ENCODE results near the gene UTS2B.

Gene UTS2B

DNA sequence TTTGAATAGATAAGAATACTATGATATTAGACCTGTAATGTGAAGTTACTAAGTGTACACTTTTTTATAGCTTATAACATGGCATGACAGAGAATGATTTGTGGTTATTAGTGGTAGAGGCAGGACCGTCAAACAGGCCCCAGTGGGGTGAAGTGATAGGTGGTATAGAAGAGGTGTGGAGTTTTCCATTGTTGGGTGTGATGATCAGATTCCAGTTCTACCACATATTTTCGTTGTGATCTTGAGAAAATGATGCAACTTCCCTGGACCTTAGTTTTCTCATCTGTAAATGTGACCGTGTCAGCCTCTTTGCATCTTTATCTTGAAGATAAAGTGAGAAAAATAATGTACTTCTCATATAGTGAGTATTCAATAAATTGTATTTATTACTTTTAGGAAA, 30.3 kb upstream of the UTS2B start:
- Mint-ChIP-seq H3K27ac (no peak overlapping the region), H3K4me1 (peaks cover 11% of the 10 kb centered on the region), H3K27me3 (no peaks in the 10 kb centered on the region), H3K36me3 (ENCODE audit: low read depth) (peaks cover 12% of the 10 kb centered on the region), H3K9me3 (peaks cover 5% of the 10 kb centered on the region), H3K4me3 (no peak overlapping the region)
- DNase-seq (no peak), ATAC-seq (no peak)

DNA sequence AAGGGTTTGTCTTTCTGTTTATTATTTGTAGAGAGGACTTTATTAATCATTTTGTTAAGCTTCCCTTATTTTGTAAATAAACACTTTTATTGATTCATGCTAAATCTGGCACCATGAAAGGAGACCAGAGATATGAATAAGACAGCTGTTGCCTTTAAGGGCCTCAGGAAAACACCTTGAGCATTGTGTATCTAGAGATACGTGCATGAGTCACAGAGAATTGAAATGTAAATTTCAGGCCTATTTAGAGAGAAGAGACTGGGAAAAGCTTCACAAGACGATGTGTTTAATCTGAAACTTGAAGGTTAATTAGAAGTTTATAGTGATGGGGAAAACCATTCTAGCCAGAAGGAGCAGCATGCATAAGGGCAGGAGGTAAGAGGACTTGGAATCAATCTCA, 28.6 kb upstream of the UTS2B start:
- DNase-seq = no peak
- H3K27ac Mint-ChIP-seq = peak overlapping the region; percentile 69
- no peak overlapping the region for H3K4me3 Mint-ChIP-seq
- H3K4me1 Mint-ChIP-seq = peaks cover 11% of the 10 kb centered on the region
- no peak for ATAC-seq
- peaks cover 9% of the 10 kb centered on the region for H3K36me3 Mint-ChIP-seq (ENCODE audit: low read depth)
- H3K9me3 Mint-ChIP-seq = peaks cover 5% of the 10 kb centered on the region
- H3K27me3 Mint-ChIP-seq = no peaks in the 10 kb centered on the region

DNA sequence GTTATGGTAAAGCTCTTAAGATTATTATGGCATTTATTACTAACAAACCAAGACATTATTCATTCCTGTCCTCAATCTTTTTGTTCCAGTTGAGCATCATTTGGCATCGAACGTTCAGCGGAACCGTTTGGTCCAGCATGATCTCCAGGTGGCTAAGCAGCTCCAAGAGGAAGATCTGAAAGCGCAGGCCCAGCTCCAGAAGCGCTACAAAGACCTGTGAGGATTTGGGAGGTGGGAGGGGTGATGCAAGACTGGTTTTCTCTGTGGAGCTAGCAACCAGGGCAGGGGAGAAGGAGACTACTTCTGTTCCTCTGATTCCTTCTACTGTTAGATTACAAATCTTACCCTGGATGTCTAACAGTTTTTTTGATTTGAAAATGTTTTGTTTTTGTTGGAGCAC, 27.6 kb upstream of the UTS2B start:
- Mint-ChIP-seq H3K9me3 (peaks cover 5% of the 10 kb centered on the region), H3K4me1 (peaks cover 11% of the 10 kb centered on the region), H3K4me3 (no peak overlapping the region), H3K36me3 (ENCODE audit: low read depth) (peaks cover 9% of the 10 kb centered on the region), H3K27me3 (no peaks in the 10 kb centered on the region), H3K27ac (no peak overlapping the region)
- DNase-seq = no peak
- ATAC-seq = no peak

DNA sequence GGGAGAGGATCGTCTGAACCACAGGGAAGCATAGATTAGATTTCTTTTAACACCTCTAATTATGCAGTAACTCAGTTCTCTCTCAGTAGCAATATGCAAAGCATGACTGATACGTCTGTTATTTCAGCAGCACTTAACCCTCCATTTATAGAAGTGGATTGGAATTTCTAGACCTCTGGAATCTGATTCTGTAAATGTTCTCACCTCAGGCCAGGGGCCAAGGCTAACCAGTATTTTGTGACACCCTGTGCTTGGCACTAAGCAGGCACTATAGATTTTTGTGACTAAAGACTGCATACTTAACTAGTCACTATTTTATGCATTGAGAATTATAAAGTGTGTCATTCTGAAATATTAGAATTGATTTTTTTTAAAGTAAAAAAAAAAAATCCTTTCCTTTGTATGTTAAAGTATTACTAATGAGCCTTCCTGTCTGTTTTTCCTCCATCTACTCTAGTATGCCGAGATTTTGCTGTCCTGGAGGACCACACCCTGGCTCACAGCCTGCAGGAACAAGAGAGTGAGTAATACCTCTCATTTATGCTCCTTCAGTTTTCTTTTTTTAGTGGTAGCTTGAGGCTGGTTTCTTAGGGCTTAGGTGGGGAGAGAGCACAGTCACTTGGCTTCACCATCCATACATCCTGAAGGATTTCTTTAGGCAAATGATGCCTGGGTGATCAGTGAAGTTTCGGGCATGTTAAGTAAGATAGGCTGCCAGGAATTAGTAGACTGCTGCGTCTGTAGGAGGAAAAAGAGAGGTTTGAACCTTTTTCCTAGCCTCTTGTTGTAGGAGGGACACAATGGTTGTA, 26.5 kb upstream of the UTS2B start:
- peaks cover 11% of the 10 kb centered on the region for H3K4me1 Mint-ChIP-seq
- DNase-seq (no peak), ATAC-seq (no peak)
- H3K9me3 Mint-ChIP-seq = peaks cover 5% of the 10 kb centered on the region
- no peak overlapping the region for H3K27ac Mint-ChIP-seq
- no peaks in the 10 kb centered on the region for H3K27me3 Mint-ChIP-seq
- H3K4me3 Mint-ChIP-seq = no peak overlapping the region
- H3K36me3 Mint-ChIP-seq (ENCODE audit: low read depth) = peaks cover 9% of the 10 kb centered on the region

DNA sequence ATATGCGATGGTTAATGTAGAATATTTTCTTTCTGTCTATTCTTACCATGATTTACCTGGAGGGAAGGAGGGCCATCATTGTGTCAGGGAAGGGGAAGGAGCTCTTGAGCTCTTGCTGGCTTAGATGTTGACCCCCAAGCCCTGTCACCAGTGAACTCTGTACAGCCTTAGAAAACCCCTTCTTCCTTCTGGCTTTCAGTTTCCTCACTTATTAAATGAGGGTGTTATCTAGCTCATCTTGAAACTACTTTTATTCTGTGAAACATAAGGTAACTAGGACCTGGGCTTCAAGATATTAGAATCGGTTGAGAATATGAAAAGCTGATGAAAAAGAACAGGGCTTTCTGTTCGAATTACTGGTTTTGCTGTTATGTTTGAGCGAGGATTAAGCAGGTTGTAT, 25.1 kb upstream of the UTS2B start:
- no peaks in the 10 kb centered on the region for H3K27me3 Mint-ChIP-seq
- DNase-seq (no peak), ATAC-seq (no peak)
- peaks cover 16% of the 10 kb centered on the region for H3K4me1 Mint-ChIP-seq
- H3K4me3 Mint-ChIP-seq = no peak overlapping the region
- H3K36me3 Mint-ChIP-seq (ENCODE audit: low read depth) = peaks cover 7% of the 10 kb centered on the region
- H3K27ac Mint-ChIP-seq = peak overlapping the region; percentile 53
- H3K9me3 Mint-ChIP-seq = peaks cover 5% of the 10 kb centered on the region

DNA sequence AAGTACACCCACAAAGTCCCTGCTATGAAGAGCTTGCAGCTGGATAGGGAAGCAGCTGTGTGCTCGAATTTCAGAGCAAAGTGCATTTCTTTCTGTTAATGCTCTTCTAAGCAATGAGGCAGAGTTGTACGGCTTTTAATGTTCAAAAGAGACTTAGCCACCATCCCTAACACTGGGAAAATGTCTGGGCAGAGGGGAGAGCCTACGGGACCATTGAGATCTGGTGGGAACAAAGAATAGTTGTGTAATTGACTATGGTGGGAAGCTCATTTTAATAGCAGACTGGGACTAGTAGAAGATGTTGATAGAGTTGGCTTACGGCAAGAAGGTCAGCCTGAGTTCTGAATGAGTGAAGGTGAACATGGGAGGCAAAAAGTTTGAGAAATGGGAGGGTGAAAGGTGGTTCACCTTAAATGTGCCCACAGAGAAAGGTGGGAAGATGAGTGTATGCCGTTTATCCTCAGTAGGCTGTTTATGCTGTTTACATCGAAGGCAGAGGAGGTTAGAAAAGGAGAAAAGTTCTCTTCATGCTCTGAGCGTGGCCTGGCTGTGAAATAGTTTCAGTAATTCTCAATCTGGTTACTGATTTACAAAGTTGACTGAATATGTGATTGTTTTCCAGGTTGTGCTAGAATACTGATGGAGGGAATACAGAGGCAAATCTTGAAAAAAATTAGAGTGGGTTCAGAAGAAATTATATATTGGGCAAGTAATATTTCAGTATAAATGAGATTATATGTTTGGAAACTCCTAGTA, 22.9 kb upstream of the UTS2B start:
- Mint-ChIP-seq H3K27me3 (no peaks in the 10 kb centered on the region), H3K27ac (no peak overlapping the region), H3K36me3 (ENCODE audit: low read depth) (no peaks in the 10 kb centered on the region), H3K9me3 (no peaks in the 10 kb centered on the region), H3K4me1 (peaks cover 9% of the 10 kb centered on the region), H3K4me3 (no peak overlapping the region)
- DNase-seq (no peak), ATAC-seq (no peak)

DNA sequence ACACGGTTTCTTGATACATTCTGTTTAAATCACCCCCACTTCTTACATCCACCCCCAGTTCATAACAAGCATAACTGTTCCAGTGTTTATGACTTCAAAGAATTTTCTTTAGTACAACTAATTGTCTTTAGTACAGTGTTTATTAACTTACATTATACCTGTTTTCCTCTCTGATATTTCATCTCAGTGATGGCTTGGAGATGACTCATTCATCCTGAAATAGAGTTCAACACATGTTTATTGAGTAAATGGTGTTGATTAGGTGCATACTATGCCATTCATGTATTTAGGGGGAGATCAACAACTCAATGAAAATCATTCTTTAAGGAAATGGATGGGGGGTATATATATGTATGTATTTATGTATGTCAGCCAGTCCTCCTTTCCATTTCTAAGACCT, 21.7 kb upstream of the UTS2B start:
- no peak for ATAC-seq
- DNase-seq = no peak
- Mint-ChIP-seq H3K27ac (no peak overlapping the region), H3K27me3 (no peaks in the 10 kb centered on the region), H3K4me3 (no peak overlapping the region), H3K9me3 (no peaks in the 10 kb centered on the region), H3K36me3 (ENCODE audit: low read depth) (no peaks in the 10 kb centered on the region), H3K4me1 (peaks cover 9% of the 10 kb centered on the region)

DNA sequence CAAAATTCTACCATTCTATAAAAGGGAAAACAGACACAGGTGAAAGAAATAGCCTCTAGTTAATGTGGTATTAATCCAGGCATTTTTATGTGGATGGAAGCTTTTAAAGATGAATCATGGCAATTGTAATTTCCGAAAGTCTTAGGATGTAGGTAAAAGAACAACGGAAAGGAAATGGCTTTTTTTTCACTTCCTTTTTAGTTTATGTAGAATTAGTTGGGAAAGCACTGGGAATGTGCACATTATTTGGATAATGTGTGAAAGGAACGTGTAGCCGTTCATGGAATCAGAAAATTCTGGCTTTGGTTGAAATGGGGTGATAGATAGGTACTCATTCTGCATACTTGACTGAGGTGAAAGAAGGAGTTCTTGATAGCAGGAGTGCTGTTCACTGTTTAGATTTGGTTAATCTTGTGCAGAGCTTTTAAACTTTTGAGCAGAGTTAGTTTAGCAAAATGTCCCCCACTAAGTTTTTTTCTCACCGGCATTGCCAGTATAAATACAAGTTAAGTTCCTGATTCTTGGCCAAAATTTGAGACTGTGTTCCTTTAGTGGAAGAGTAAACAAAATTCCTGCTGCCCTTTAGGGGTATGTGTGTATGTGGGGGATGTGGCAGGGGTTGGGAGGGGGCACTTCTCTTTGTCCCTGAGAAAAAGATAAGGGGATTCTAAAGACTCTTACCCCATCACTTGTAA, 20.2 kb upstream of the UTS2B start:
- Mint-ChIP-seq H3K27ac (no peak overlapping the region), H3K27me3 (no peaks in the 10 kb centered on the region)

DNA sequence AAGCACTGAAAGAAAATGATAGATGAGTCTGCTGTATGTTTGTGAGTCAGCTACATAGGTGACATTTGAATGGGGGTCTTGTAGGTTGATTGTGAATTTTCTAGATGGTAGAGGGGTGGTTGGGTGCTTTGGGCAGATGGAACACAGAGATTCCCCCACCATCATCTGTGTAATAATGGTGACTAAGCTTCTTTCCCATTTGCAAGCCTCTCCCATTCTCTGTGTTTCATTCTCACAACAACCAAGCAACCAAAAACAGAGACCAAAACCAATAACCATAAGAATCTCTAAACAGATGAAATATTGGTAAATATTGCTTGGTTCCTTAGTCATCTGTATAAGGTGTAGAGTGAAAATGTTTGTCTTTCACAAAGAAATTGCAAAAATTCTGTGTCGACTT, 17.8 kb upstream of the UTS2B start:
- Mint-ChIP-seq H3K4me1 (peaks cover 9% of the 10 kb centered on the region), H3K27me3 (no peaks in the 10 kb centered on the region), H3K36me3 (ENCODE audit: low read depth) (no peaks in the 10 kb centered on the region), H3K4me3 (no peak overlapping the region), H3K27ac (no peak overlapping the region), H3K9me3 (no peaks in the 10 kb centered on the region)
- DNase-seq (no peak), ATAC-seq (no peak)

More for the DNA sequence above, 20.2 kb upstream of the UTS2B start:
- DNase-seq = no peak
- Mint-ChIP-seq H3K36me3 (ENCODE audit: low read depth) (no peaks in the 10 kb centered on the region), H3K4me1 (peaks cover 9% of the 10 kb centered on the region), H3K9me3 (no peaks in the 10 kb centered on the region), H3K4me3 (no peak overlapping the region)
- ATAC-seq = no peak

DNA sequence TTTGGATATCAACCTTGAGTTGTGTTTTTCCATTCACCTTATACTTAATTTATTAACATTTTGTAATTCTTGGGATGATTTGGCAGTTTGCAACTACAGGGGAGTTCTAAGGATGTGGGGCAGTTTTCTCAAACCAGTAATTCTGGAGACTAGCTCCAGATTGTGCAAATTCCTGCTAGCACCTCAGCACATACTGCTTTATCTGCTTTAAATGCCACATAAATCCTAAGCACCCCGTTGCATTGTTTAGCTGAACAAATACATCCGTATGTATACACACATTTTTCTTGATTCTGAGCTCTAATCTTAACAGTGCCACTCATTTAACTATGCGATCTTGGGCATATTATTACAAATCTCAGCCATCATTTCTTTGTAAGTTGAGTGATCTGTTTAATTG, 16.9 kb upstream of the UTS2B start:
- Mint-ChIP-seq H3K27ac (no peak overlapping the region), H3K4me3 (no peak overlapping the region), H3K4me1 (peaks cover 13% of the 10 kb centered on the region), H3K36me3 (ENCODE audit: low read depth) (no peaks in the 10 kb centered on the region), H3K27me3 (no peaks in the 10 kb centered on the region), H3K9me3 (no peaks in the 10 kb centered on the region)
- ATAC-seq (no peak), DNase-seq (no peak)

DNA sequence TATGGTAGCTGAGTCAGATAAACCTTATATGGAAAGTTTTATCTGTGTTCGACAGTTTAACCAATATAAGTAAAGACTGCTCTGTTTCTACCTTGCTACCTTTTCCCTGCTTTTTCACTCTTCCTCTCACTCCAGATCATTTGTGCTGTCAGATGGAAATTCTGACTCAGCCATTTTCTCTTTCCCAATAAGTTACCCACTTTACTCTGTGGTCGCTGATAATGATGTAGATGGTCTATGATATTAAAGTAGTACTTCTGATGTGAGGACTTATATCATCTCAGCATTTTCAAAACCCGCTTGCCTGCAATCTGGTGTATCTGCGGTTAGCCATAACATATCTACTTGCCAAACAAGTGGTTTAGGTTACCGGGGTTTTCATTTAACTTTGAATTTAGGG, 15.0 kb upstream of the UTS2B start:
- no peaks in the 10 kb centered on the region for H3K9me3 Mint-ChIP-seq
- no peak overlapping the region for H3K27ac Mint-ChIP-seq
- H3K4me3 Mint-ChIP-seq = no peak overlapping the region
- H3K4me1 Mint-ChIP-seq = peaks cover 7% of the 10 kb centered on the region
- no peaks in the 10 kb centered on the region for H3K36me3 Mint-ChIP-seq (ENCODE audit: low read depth)
- no peak for ATAC-seq
- DNase-seq = no peak
- no peaks in the 10 kb centered on the region for H3K27me3 Mint-ChIP-seq

DNA sequence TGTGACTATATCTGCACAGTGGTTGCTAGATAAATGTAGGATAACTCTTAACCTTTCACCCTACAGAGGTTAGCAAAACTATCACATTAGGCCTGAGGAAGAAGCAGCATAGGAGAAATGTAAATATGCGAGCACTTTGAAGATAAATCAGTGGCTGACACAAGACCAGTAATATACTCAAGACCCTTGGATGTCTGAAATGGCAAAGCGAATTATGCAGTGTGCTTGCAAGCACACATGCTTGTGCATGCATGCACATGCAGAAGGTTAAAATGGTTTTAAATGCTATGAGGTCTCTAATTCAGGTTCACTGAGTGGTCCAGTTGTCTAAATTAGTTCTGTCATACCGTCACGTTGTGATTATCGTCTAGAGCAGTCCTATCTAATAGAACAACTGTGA, 13.6 kb upstream of the UTS2B start:
- Mint-ChIP-seq H3K4me3 (no peak overlapping the region), H3K9me3 (no peaks in the 10 kb centered on the region), H3K36me3 (ENCODE audit: low read depth) (no peaks in the 10 kb centered on the region), H3K27me3 (no peaks in the 10 kb centered on the region), H3K4me1 (peaks cover 12% of the 10 kb centered on the region), H3K27ac (no peak overlapping the region)
- DNase-seq (no peak), ATAC-seq (no peak)

DNA sequence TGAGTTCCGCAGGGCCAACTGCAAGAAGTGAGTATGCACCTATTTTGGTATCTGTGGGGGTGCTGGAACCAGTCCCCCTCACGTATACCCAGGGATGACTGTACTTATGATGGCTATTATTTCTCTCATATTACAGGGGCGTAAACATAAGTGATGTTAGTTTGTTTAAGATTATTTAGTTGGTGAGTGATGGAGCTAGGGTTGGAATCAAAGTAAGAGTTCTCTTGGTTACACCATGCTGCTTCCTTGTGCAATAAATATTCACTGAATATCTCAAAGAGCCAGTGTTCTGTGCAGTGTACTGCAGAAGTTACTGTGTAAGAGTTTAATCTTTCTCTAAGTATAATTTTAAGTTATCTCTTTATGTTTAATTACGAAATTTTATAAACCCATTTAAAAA, 12.8 kb upstream of the UTS2B start:
- H3K27me3 Mint-ChIP-seq = no peaks in the 10 kb centered on the region
- H3K27ac Mint-ChIP-seq = no peak overlapping the region
- H3K4me1 Mint-ChIP-seq = peaks cover 19% of the 10 kb centered on the region
- DNase-seq (no peak), ATAC-seq (no peak)
- no peak overlapping the region for H3K4me3 Mint-ChIP-seq
- no peaks in the 10 kb centered on the region for H3K36me3 Mint-ChIP-seq (ENCODE audit: low read depth)
- no peaks in the 10 kb centered on the region for H3K9me3 Mint-ChIP-seq

DNA sequence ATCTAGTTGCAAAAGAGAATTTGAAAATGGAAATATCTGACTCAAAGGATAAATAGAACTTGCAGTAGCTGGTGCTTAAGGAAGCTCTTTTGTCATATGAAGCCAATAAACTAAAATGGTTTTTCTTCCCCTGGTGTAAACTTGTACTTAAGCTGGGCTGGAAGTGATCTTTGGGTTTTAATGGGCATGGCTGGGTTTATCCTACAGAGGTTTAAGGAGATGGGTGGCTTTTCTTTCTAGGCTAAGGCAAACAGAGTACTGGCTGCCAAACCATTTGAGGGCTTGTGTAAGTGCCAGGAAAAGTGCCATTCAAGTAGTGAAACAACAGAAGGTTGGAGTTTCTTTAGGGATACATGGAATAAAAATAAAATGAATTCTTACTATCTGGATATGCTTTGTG, 12.1 kb upstream of the UTS2B start:
- Mint-ChIP-seq H3K4me1 (peaks cover 25% of the 10 kb centered on the region), H3K36me3 (ENCODE audit: low read depth) (no peaks in the 10 kb centered on the region), H3K27me3 (no peaks in the 10 kb centered on the region), H3K4me3 (no peak overlapping the region), H3K9me3 (no peaks in the 10 kb centered on the region), H3K27ac (no peak overlapping the region)
- ATAC-seq = no peak
- no peak for DNase-seq

DNA sequence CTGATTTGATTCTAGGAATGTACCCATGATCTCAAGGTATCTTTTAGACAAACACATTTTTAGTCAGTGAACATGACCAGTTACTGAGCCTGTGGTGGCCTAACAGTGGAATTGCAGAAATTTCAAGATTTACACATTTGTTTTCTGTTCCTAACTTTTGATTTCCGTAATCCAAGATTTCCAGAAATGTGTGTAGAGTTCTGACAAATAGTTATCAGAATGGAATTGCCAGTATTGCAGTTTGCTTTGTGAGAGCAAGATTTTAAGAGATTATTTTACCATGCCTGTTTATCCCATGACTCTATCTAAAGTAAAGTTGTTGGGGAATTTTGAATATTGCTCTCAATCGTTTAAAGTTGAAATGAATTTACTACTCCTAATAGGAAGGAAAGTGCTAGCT, 11.7 kb upstream of the UTS2B start:
- Mint-ChIP-seq H3K36me3 (ENCODE audit: low read depth) (no peaks in the 10 kb centered on the region), H3K27ac (no peak overlapping the region), H3K27me3 (no peaks in the 10 kb centered on the region), H3K4me1 (peaks cover 27% of the 10 kb centered on the region), H3K9me3 (no peaks in the 10 kb centered on the region), H3K4me3 (no peak overlapping the region)
- DNase-seq (no peak), ATAC-seq (no peak)
